Spleen (tissue), 7 donors: Measurements from ENCODE around the gene SAE1.

Experiments used
- CTCF ChIP-seq, 11 experiments: fragments of 200-600 bp in 7 of 11; fragments of 450-650 bp in 4 of 11; sonication (generic) in 4 of 11; IDR thresholded peaks in 8 of 11; conservative IDR thresholded peaks in 3 of 11; 1 replicate in 7 of 11; 2 replicates in 4 of 11; pipeline versions ENCODE4 v1.4.0 to v1.8.0; 2016 to 2021; ENCODE audit warnings: antibody characterized with exemption in 11 of 11, inconsistent platforms in 4 of 11, mild to moderate bottlenecking in 1 of 11
- POLR2A ChIP-seq, 3 donors: fragments of 450-650 bp; IDR thresholded peaks; one replicate each; pipeline ENCODE4 v1.5.1; 2017; ENCODE audit warnings: antibody characterized with exemption in 3 of 3, mild to moderate bottlenecking in 1 of 3
- POLR2AphosphoS5 ChIP-seq, 3 donors: sonication (generic); formaldehyde crosslinking; IDR thresholded peaks; one replicate each; pipeline ENCODE4 v1.5.1; 2017; ENCODE audit warnings: antibody characterized with exemption in 3 of 3
- donor health status: DM: no; HTN: no; CAD: no; lungs with moderate emphysema.
- donor health status: DM: no; HTN: no; CAD: no.
- donor health status: DM: no; HTN: no; CAD: no.

DNA sequence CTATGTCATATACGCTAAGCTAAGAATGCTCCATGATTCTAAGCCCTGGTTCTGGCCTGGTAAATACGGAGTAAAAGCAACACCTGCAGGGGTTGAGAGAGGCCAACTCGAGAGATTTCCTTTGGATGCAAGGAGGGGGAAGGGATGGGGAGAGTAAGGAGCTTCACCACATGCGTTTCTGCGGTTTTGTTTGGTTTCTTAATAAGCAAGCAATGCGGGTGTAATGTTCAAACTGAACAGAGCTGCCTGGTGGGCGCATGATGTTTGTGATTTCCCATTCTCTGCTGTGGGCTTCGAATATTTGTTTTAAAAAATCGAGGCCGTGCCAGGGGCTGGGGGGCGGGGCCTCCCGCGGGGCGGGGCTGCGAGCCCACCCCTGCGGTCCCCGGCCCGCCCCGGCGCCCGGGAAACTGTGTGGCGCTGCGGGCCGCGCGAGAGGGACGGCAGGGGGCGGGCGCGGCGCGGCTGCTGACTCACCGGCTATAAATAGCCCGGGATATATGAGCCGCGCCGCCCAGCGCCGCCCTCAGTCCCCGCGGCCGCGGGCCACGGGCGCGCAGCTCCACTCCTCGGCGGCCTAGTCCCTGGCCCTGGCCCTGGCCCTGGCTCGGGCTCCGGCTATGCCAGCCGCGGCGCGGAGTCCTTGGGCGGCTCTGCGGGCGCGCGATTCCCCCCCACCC is 95.3 kb downstream of the SAE1 start:
- TF ChIP-seq CTCF (IDR thresholded peaks at IDR 0.05 in 8 of 11, conservative IDR thresholded peaks at IDR 0.05 in 3 of 11): peak in 8 of 11 experiments; percentile 14 to 80 (median 68)
- peak; percentile 97 to 100 (median 100) for TF ChIP-seq POLR2A (IDR thresholded peaks at IDR 0.05)
- TF ChIP-seq POLR2AphosphoS5 (IDR thresholded peaks at IDR 0.05): peak; percentile 99 to 100 (median 100)
